Aorta (tissue), 5 donors: ENCODE measurements around the gene QRICH1. TPM values are rescaled to one million over a fixed set of nuclear protein-coding genes. Genes with fewer than 3 reads are reported as not detected.
A peak's percentile ranks its signal among the peaks of the same experiment; 100 is the strongest.

Experiments
- ATAC-seq: fragments of 200-7000 bp; cut with Tn5 transposase; one replicate; pipeline ENCODE4 v1.9.1; 2022; ENCODE audit warnings: moderate library complexity; ENCODE audit not compliant: low FRiP score
- DNase-seq, 2 donors: peaks; one replicate each; pipeline ENCODE4 v3.0.0-alpha.2; 2020
- H3K27ac ChIP-seq, 2 donors: one replicate each; pipeline ENCODE4 v1.5.1; 2013; ENCODE audit warnings: low read length in 2 of 2, mild to moderate bottlenecking in 2 of 2, moderate library complexity in 2 of 2, control low read depth in 1 of 2, inconsistent platforms in 1 of 2, low read depth in 1 of 2
- H3K27me3 ChIP-seq, 2 donors: one replicate each; pipeline ENCODE4 v1.6.1; 2013; ENCODE audit warnings: control low read depth in 1 of 2, low read length in 1 of 2, mild to moderate bottlenecking in 1 of 2, moderate library complexity in 1 of 2; ENCODE audit not compliant: insufficient read depth in 2 of 2, control insufficient read depth in 1 of 2
- H3K36me3 ChIP-seq, 2 donors: one replicate each; pipeline ENCODE4 v1.6.1; 2013; ENCODE audit warnings: control low read depth in 1 of 2, low read length in 1 of 2, mild to moderate bottlenecking in 1 of 2; ENCODE audit not compliant: insufficient read depth in 2 of 2, control insufficient read depth in 1 of 2
- H3K4me1 ChIP-seq, 2 donors: one replicate each; pipeline ENCODE4 v1.6.1; 2013; ENCODE audit warnings: low read length in 2 of 2, control low read depth in 1 of 2, mild to moderate bottlenecking in 1 of 2, moderate library complexity in 1 of 2; ENCODE audit not compliant: insufficient read depth in 2 of 2, control insufficient read depth in 1 of 2
- H3K4me3 ChIP-seq, 2 donors: one replicate each; pipeline ENCODE4 v1.5.1; 2013; ENCODE audit warnings: low read length in 2 of 2, control low read depth in 1 of 2, mild to moderate bottlenecking in 1 of 2
- H3K9me3 ChIP-seq: one replicate; pipeline ENCODE4 v1.6.1; 2013; ENCODE audit warnings: mild to moderate bottlenecking, low read length; ENCODE audit not compliant: control insufficient read depth
- WGBS, 2 donors: extraction: QIAGEN DNeasy Blood & Tissue Kit; methylation state at CpG; one replicate each; pipeline ENCODE4 v1.1.7; 2013; 5-methylcytosine and 5-hydroxymethylcytosine counted together
- intact Hi-C, 2 donors: fragments of 100-400 bp; cut with DNase I; formaldehyde crosslinking; loops; one replicate each; pipeline versions ENCODE4 v1.14.2 to v1.15.0; 2022
- polyA plus RNA-seq, 2 donors: library from polyadenylated mRNA; stranded (reverse); fragments of 200-250 nt; gene quantifications; one replicate each; pipeline ENCODE4 v1.2.3, GENCODE V29; 2013
- total RNA-seq, 2 donors: library from RNA; stranded (reverse); fragmentation: NEBNext Ultra II Directional; extraction: Animal tissue kit (Norgen Biotek cat#: 25700); gene quantifications; one replicate each; pipeline ENCODE4 v1.2.1, GENCODE V29; 2021
- donor health status: healthy with polysubstance abuse.
- donor health status: Bipolar disorder and iron deficiency.
- donor health status: DM: no; HTN: no; CAD: no.
- donor health status: DM: no; HTN: no; CAD: no.
- donor health status: DM: yes; HTN: yes; CAD: no.

Gene QRICH1
- total and polyA plus RNA-seq, 4 donors: 8.3 to 103 (median 72.1) TPM

DNA sequence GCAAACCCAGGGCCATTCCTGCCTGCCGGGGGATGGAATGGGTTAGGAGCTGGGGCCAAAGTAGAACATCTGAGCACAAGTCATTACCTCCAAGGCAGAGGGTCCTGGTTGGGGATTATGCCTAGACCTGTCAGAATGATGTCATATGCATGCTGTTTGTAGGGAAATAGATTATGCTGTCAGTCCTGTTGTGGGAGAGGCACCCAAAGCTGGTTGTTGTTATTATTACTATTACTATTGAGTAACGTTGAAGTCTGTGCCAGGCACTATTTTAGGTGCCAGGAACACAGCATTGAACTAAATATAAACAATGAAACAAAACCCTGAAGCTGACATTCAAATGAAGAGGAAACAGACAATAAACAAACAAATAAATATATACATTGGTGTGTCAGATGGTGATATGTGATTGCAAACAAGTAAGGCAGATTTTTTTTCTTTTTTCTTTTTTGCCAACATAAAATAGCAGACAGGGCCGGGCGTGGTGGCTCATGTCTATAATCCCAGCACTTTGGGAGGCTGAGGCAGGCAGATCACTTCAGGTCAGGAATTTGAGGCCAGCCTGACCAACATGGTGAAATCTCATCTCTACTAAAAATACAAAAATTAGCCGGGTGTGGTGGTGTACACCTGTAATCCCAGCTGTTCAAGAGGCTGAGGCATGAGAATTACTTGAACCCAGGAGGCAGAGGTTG is 101.9 kb downstream of the QRICH1 start:
- Histone ChIP-seq H3K9me3 (no peaks in the 10 kb centered on the region), H3K27ac (peak overlapping the region in 1 of 2 donors; percentile 60), H3K27me3 (no peaks in the 10 kb centered on the region), H3K4me3 (no peak overlapping the region), H3K4me1 (peaks cover 0 to 3% of the 10 kb centered on the region in 2 donors), H3K36me3 (no peaks in the 10 kb centered on the region)
- intact Hi-C loops: loop anchor here in 1 of 2 donors (5.0 kb wide), 1 partner anchor 35 kb away; the partner anchor contains the start of gene IMPDH2
- 69% methylated on average over 5 of the region's 5 CpGs for WGBS, 2 donors
- ATAC-seq (no peak), DNase-seq (no peak)

DNA sequence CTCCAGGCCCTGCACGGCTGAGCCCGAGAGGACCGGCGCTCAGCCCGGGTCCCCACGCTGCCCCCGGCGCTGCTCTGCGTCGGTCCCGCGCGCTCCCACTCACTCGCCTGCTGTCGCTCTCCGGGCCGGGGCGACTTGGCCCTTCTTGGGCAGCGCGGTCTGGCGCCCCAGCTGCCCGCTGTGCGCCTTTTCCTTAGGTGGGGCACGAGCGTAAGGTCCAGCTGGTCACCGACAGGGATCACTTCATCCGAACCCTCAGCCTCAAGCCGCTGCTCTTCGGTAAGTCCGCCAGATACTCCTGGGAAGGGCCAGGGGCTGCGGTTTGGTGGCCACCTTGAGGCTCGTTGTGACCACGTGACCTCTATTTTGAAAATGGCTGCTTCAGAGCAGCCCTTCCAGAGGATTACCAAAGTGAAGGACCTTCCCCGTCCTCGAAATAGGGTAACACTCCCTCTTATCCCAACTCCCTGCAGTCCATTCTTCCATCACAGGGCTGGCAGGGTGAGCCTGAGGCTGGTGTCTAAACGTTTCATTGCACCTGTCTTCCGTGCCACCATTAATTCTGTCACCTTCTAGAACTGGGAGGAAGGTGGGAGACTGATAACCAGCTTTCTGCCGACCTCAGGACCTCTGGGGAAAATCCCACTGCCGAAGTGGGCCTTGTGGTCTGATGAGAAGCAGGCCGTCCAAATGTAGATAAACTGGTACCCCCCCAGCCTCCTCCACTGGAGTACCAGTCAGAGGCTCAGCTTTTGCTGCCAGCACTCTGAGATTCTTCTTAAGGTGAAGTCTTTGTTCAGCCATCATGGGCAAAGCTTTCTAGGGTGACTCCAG is 103.0 kb downstream of the QRICH1 start:
- 2 to 4% methylated on average over 35 to 40 of the region's 40 CpGs for WGBS, 2 donors
- Histone ChIP-seq H3K36me3 (peaks cover 0 to 2% of the 10 kb centered on the region in 2 donors), H3K4me3 (peak overlapping the region; percentile 22 to 71), H3K4me1 (peaks cover 0 to 3% of the 10 kb centered on the region in 2 donors), H3K9me3 (no peaks in the 10 kb centered on the region), H3K27me3 (no peaks in the 10 kb centered on the region), H3K27ac (peak overlapping the region in 1 of 2 donors; percentile 97)
- DNase-seq (no peak), ATAC-seq (peak; percentile 2)
- intact Hi-C loops: loop anchor here in 1 of 2 donors (5.0 kb wide), 1 partner anchor 36 kb away; the partner anchor contains the start of gene IMPDH2

DNA sequence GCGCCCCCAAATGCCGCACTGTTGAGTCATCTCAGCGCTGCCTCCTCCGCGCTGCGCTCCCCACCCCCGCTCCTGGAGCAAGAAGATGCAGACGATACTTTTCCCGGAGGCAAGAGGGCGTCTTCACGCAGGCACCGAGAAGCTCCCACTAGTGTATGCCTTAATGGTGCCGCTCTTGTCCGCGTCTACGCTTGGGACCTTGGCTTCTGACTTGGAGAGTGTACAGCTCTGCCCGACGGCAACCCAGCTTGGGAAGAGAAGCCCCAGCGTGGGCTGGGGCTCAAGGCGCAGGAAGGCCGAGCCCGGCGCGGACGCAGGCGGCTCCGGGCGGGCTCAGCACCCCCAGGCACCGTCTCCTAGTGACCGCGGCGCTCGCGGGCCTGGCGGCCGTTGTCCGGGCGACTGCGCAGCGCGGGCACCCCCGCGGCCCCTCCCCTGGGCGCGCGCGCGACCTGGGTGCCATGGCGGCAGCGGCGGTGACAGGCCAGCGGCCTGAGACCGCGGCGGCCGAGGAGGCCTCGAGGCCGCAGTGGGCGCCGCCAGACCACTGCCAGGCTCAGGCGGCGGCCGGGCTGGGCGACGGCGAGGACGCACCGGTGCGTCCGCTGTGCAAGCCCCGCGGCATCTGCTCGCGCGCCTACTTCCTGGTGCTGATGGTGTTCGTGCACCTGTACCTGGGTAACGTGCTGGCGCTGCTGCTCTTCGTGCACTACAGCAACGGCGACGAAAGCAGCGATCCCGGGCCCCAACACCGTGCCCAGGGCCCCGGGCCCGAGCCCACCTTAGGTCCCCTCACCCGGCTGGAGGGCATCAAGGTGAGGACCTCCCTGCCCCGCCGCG is 103.9 kb downstream of the QRICH1 start, which contains the start of gene P4HTM:
Gene P4HTM (plus strand): TSS at position 446 of the 840 bp plus-strand sequence. CDS start 16 bp downstream, at position 462.
- peak; percentile 92 to 97 for DNase-seq
- WGBS, 2 donors: 0 to 1% methylated on average over 80 to 91 of the region's 91 CpGs
- peak within 1 kb of the TSS; percentile 55 to 71 for H3K4me3 ChIP-seq
- H3K27me3 ChIP-seq: no peaks in the 10 kb centered on the region
- H3K4me1 ChIP-seq: peaks cover 0 to 3% of the 10 kb centered on the region in 2 donors
- H3K36me3 ChIP-seq: peaks cover 2 to 3% of the 10 kb centered on the region in 2 donors
- H3K27ac ChIP-seq: peak within 1 kb of the TSS; percentile 53 to 97
- intact Hi-C loops: loop anchor here (2.0 to 5.0 kb wide), 3 partner anchors 32 to 105 kb away; partner anchors contain the start of genes IMPDH2 (in 1 of the 2), NDUFAF3 (in 1 of the 2) and QRICH1 (in 1 of the 2)
- peak; percentile 93 for ATAC-seq
- no peaks in the 10 kb centered on the region for H3K9me3 ChIP-seq

DNA sequence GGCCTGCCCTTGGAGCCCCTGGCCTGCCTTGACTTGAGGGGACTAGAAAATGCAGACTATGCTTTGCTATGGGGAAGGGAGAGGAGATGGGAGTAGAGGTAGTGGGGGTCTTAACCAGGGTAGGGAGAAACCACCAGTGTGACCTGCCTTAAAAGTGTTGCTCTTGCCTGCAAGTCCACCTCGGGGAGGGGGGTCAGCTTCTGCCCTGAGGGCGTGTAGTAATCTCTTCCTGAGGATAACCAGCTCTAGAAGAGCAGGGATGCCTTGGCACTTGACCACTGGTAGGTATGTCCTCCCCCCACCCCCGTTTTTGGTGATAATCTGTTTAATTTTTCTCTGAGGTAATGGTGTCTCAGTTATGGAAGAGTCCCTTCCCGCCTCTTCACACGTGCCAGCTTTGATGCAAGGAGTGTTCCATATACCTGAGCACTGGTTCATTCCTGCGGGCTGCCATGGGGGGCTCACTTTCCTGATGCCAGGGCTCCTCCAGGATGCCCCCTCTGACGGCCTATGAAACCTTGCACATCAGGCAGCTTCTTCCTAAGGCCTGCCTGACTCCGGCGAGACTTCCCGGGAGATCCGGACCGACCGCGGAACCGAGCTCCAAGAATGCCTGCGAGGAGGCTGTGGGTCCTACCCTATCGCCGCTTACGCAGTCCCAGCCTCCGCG is 104.6 kb downstream of the QRICH1 start:
- peaks cover 2 to 3% of the 10 kb centered on the region in 2 donors for H3K36me3 ChIP-seq
- peak overlapping the region; percentile 53 to 97 for H3K27ac ChIP-seq
- peaks cover 0 to 3% of the 10 kb centered on the region in 2 donors for H3K4me1 ChIP-seq
- ATAC-seq (peak; percentile 1), DNase-seq (peak in 1 of 2 donors; percentile 46)
- intact Hi-C loops: loop anchor here (2.0 to 5.0 kb wide), 2 partner anchors 33 to 106 kb away; partner anchors contain the start of genes NDUFAF3 (in 1 of the 2) and QRICH1 (in 1 of the 2)
- 1% methylated on average over 21 of the region's 21 CpGs for WGBS, 2 donors
- no peaks in the 10 kb centered on the region for H3K27me3 ChIP-seq
- peak overlapping the region; percentile 55 to 71 for H3K4me3 ChIP-seq
- H3K9me3 ChIP-seq: no peaks in the 10 kb centered on the region

DNA sequence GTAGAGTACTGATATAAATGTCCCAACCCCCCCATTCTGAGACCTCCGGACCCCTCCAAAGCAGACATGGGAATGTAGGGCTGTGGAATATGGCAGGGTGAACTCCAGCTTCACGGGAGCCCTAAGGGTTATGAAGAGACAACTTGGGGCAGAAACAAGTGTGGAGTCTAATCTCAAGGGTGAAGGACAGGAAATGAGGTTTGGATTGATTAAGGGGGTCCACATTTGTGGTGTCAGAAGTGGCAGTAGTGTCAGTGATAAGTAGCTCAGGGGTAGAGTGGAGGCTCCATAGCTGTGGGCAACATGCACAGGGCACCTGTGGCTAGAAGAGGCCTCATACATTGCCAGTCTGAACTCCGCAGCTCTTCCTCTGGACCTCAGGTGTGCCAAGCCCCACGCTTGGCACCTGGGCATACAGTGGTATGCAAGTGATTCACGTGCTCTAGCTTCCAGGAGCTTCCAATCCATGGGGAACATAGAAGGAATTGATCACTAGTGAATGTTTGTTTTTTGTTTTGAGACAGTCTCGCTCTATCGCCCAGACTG is 108.0 kb downstream of the QRICH1 start:
- Histone ChIP-seq H3K9me3 (no peaks in the 10 kb centered on the region), H3K4me3 (no peak overlapping the region), H3K27me3 (no peaks in the 10 kb centered on the region), H3K36me3 (peaks cover 3 to 5% of the 10 kb centered on the region in 2 donors), H3K27ac (no peak overlapping the region), H3K4me1 (no peaks in the 10 kb centered on the region)
- intact Hi-C loops: loop anchor here in 1 of 2 donors (5.0 kb wide), 1 partner anchor 36 kb away; the partner anchor contains the start of gene NDUFAF3
- DNase-seq: peak; percentile 11 to 12
- WGBS, 2 donors: 85 to 86% methylated on average over 7 of the region's 7 CpGs
- no peak for ATAC-seq

DNA sequence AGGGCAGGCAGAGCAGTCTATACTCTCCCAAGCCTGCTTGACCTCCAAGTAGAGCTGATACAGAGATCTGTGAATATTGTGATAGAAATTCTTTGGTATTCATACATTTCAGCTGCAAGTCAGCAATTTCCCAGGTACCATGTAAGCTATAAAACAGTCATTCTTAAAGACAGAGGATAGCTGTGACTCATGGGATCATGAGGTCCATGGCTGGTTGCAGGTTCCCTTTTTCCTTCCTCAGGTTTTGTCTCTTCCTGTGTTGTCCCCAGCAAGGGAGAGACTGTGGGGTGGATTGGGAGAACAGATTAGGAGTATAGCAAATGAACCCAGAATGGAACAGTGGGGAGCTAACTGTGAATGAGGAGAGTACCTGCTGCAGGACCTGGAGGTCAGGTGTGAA is 109.2 kb downstream of the QRICH1 start:
- intact Hi-C loops: loop anchor here in 1 of 2 donors (5.0 kb wide), 1 partner anchor 38 kb away; the partner anchor contains the start of gene NDUFAF3
- Histone ChIP-seq H3K27me3 (no peaks in the 10 kb centered on the region), H3K27ac (no peak overlapping the region), H3K4me3 (no peak overlapping the region), H3K36me3 (peaks cover 3 to 12% of the 10 kb centered on the region in 2 donors), H3K4me1 (no peaks in the 10 kb centered on the region), H3K9me3 (no peaks in the 10 kb centered on the region)
- ATAC-seq: no peak
- DNase-seq: peak in 1 of 2 donors; percentile 5

DNA sequence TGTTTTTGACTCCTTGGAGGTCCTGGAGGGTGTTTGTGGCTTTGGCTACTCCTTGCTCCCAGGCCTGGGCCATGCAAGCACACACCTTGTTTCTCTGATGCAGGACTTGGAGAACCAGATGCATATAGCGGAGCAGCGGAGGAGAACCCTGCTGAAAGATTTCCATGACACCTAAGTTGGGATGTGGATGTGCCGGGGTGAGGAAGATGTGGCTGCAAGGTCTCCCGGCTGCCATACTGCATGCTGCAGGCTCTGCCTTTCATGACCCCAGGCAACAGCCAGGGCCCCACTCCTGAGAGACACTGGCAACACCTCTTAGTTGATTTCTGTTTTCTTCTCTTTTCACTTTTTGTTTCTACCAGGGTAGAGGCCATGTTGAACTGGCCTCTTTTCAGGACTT is 110.8 kb downstream of the QRICH1 start:
- H3K27me3 ChIP-seq: no peaks in the 10 kb centered on the region
- 94 to 96% methylated on average over 4 of the region's 4 CpGs for WGBS, 2 donors
- no peak overlapping the region for H3K4me3 ChIP-seq
- no peaks in the 10 kb centered on the region for H3K4me1 ChIP-seq
- intact Hi-C loops: no loop called here
- peak in 1 of 2 donors; percentile 61 for DNase-seq
- H3K9me3 ChIP-seq: no peaks in the 10 kb centered on the region
- no peak for ATAC-seq
- peaks cover 6 to 15% of the 10 kb centered on the region in 2 donors for H3K36me3 ChIP-seq
- H3K27ac ChIP-seq: no peak overlapping the region
